Embryonic facial prominence (tissue), 1 donor: ENCODE measurements around the gene ABAT.
A peak's percentile ranks its signal among the peaks of the same experiment; 100 is the strongest.
"Not testable (repeated sequence)": the region's sequence is repeated elsewhere in the genome, so short reads cannot be mapped to it uniquely, and the experiment has no call there.

Experiments used
- DNase-seq: peaks from one replicate; pipeline ENCODE4 v3.0.0-alpha.2; 2016; ENCODE audit errors: extremely low spot score

The ABAT gene

GRCh38 chr16:8785408-8785807 is 111.0 kb downstream of the ABAT start:
- no peak for DNase-seq

GRCh38 chr16:8786316-8786715 is 111.9 kb downstream of the ABAT start:
- not testable (repeated sequence) for DNase-seq

GRCh38 chr16:8788578-8789172 is 114.3 kb downstream of the ABAT start:
- DNase-seq, result no peak

- DNase-seq, result no peak
Observed at GRCh38 chr16:8795091-8795490, 120.7 kb downstream of the ABAT start.

- no peak for DNase-seq
Observed at GRCh38 chr16:8795818-8796217, 121.4 kb downstream of the ABAT start.

DNA sequence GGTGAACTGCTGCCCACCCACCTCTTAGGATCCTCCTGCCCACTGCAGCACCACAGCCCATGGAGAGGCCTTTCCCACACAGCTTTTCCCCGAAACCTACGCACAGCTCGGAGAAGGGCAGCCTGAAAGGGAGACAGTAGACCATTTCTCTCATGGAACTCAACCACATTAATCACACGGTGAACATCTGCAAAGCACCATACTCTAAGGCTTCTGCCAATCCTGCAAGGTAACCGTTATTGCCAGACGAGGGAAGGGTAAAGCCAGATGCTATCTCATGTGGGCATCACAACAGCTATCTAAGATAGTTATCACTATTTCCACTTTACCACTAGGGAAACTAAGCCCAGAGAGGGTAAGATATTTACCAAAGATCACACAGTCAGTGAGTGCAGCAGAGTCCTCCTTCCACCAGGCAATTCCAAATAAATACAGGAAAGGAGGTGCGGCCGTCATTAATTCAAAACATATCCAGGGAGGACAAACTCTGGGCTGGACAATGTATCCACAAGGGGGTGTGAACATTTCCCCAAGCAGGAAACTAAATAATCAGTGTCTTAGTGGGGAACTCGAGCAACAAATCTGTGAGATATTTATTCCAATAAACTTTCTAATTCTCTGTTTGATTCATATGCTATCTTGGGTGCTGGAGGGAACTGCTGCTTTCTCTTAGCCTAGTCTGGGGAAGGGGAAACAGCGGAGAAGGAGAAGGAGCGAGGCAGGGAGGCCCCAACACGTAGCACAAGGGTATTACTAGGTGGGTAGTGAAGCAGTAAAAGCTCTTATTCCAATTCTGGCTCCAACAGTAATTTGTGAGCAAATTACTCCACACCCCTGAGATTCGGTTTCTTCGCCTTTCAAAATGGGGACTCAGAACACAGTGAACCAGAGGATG is 122.3 kb downstream of the ABAT start:
- DNase-seq, result no peak

DNA sequence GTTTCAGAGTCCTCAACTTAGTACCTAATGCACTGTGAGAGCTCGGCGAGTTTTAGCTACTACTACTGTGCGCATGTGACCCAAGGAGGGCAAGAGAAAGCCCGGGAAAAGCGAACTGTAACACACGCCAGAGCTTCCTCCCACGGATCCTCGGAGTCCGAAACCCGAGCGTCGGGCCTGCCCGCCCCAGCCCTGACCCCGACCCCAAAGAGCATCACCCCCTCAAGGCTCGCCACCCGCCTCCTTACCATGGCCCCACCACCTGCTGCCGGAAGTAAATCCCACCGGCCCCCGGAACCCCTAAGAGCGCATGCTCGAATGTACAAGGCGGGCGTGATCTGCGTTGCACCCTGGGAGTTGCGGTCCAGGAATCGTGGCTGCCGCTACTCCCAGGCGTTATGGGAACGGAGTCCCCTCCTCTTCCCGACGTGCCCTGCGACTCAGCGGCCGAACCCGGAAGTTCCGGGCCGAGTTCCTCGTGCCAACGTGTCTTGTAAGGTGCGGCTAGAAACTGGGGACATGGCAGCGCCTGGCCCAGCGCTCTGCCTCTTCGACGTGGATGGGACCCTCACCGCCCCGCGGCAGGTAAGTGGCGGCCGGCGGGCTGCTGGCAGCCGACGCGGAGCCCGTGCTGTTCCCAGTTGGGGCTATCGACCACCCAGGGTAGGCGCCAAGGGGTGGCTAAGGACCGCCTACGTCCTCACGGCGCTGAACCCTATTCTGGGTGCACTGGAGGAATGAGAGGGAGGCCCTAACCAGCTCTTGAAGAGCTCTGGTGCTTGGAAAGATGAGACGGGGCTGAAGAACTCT is 123.2 kb downstream of the ABAT start, which contains the start of the genes PMM2 and TMEM186:
PMM2 (plus strand) TSS at position 476 of the 810 bp plus-strand sequence; CDS start at position 520, 44 bp downstream.
TMEM186 (minus strand) TSS at position 276 of the 810 bp plus-strand sequence; CDS start at position 251, 25 bp downstream.
- peak; percentile 88 for DNase-seq

DNA sequence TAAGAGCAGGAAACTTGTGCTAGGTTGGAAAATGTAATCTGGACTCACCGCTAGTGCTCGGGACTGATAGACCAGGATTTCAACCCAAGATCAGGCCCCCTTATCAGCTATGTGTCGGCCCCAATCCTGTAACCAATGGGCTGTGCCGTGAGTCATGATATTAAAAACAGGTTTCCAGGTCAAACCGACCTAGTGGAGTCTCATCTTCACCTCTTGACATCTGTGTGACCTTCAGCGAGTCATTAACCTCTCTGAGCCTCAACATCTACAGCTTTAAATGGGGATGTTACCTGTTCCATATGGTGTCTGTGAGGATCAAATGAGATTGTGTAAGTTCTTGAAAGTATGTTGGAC is 123.7 kb downstream of the ABAT start:
- DNase-seq, result no peak

GRCh38 chr16:8798535-8799157 is 124.2 kb downstream of the ABAT start:
- no peak for DNase-seq

- DNase-seq, result no peak
Observed at GRCh38 chr16:8801701-8802100, 127.3 kb downstream of the ABAT start.

DNA sequence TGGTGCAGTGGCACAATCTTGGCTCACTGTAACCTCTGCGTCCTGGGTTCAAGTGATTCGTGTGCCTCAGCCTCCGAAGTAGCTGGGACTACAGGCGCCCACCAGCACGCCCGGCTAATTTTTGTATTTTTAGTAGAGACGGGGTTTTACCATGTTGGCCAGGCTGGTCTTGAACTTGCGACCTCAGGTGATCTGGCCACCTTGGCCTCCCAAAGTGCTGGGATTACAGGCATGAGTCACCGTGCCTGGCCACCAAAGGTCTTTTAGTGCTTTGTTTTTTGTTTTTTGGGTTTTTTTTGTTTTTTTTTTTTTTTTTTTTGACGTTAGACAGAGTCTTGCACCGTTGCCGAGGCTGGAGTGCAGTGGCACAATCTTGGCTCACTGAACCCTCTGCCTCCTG is 129.3 kb downstream of the ABAT start:
- DNase-seq, result not testable (repeated sequence)

DNA sequence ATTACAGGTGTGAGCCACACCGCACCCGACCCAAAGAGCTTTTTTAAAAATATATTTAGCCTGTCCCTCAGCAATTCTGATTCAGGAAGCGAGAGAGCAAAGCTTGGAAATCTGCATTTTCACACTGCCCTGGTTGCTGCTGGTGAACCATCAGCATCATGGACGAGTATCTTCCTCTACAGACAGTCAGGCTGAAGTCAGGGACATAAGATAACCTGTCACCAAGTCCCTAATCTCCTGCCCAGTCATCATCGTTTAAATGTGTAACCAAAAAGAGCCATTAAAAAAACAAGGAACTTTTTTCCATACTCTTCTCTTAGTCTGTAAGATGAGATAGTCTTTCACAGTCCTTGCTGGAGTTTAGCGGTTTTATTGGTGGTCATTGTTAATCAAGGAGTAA is 129.9 kb downstream of the ABAT start:
- DNase-seq, result no peak

GRCh38 chr16:8806272-8806983 is 132.0 kb downstream of the ABAT start:
- no peak for DNase-seq

GRCh38 chr16:8807189-8807588 is 132.8 kb downstream of the ABAT start:
- DNase-seq, result no peak

DNA sequence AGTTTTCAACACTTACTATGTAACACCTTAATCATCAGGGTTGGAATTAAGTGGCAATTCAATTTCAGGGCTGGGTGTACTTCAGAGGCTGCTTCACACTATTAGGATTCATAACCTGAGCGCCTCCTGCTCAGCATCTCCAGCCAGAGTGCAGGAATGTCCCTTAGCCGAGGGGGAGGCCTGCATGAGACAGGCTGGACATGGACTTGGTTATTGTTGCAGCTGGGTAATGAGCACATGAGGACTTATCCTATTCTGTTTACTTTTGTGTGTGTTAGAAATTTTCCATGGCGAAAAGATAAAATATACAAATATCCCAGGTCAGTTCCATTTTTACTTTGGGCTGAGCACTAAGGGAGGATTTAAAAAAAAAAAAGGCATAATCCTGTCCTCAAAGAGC is 133.6 kb downstream of the ABAT start:
- no peak for DNase-seq

DNA sequence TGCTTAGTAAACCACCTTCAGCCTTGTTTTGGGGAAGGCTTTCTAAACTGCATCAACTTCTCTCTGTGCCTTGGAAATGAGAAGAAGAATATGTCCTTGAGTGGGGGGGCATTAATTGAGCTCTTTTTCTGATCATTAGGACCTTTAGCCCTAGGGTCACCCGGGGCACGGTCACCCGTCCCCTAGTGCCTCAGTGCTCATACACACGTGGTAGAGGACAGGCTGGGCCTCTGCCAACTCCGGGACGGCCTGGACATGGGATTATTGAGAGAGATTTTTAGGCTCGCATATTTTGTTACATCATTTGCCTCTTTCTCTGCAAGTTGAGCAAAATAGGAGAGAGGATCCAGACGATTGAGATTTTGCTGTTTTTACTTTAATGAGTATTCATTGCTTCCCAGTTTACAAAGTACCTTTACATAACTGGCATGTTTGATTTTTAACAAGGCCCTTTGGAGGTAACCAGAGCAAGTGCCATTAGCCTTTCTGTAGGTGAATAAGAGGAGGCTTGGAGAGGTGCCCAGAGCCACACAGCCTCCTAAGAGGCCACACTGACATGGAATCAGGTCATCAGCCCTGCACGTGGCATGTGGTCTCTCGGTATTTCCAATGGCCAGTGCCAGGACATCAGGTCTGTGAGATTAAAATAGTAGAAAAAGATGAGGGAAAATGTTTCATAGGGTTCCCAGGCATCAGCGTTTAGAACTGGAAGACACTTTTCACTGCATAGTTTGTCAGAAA is 134.4 kb downstream of the ABAT start:
- no peak for DNase-seq

GRCh38 chr16:8812162-8812843 is 137.9 kb downstream of the ABAT start:
- no peak for DNase-seq

DNA sequence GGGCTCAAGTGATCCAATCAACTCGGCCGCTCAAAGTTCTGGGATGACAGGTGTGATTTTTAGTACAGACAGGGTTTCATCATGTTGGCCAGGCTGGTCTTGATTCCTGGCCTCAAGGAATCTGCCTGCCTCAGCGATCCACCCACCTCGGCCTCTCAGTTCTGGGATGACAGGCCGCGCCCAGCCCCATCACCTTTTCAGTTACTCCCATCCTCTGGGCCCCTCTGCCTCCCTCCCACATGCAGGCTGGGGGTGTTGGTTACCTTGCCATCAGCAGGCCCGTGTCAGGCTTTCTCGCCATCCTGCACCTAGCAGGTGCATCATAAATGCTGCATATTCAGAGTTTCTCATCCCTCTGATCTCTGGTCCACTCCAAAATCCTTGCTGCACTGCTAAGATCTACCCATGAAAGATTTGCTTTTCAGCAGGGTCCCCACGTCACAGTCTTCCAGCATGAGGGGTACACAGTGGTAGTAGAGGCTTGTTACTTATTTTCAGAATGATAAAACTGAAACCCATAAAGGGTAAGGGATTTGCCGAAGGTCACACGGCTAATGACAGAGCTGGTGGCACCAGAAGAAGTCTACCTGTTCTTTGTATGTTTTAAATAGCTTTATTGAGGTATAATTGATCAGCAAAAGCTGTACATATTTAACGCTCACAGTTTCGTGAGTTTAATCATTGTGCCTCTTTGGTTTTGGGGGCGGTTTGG is 139.8 kb downstream of the ABAT start:
- no peak for DNase-seq

DNA sequence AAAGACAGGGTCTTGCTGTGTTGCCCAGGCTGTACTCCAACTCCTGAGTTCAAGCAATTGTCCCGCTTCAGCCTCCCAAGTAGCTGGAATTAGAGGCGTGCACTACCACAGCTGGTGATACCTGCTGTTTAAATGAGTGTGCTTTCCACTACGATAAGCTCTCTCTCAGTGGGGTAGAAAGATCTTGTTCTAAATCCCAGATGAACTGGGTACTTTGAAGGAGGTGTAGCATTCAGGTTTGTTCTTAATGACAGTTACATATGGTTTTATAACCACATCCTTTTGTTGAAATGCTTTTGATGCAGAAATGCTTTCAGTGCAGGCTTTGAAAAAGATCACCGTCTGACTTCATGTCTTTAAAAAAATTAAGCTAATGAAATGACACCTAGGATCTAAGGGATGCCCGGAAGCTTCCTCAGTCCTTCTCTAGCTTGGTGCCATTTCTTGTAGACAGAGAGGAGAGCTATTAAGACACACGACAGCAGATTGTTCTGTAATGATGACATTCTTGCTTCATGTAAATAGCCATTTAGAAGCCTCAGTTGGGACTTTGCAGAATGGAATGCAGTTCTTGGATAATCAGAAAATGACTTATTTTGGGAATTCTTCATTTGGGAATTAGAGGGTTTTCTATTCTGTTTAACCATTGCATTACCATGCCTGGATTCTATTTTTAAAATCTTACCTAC is 142.7 kb downstream of the ABAT start:
- DNase-seq, result no peak
